C4-2B (cell line): Measurements from ENCODE around the gene SPNS1.

ENCODE experiments used
- ZFX ChIP-seq: fragments of 450-650 bp; IDR thresholded peaks from 2 replicates; pipeline ENCODE4 v1.6.1; 2017
- TF ChIP-seq, protein P1 (sequence below): fragments of 450-650 bp; conservative IDR thresholded peaks from 2 replicates; pipeline ENCODE4 v1.5.1; 2017; ENCODE audit warnings: mild to moderate bottlenecking

DNA sequence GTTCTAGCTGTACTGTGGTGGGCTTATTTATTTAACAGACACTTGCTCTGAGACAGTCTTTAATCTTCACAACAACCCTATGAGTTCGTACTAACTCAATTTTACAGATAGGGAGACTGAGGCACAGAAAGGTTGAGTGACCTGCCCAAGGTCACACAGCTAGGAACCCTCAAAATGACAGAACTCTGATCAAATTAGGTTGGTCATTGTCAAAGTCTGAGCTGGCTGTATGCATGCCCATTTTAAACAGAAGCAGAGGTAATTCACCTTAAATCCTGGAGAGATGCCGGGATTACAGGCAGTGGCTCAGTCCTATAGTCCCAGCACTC lies 35.2 kb downstream of the SPNS1 start:
- TF ChIP-seq, protein P1, sequence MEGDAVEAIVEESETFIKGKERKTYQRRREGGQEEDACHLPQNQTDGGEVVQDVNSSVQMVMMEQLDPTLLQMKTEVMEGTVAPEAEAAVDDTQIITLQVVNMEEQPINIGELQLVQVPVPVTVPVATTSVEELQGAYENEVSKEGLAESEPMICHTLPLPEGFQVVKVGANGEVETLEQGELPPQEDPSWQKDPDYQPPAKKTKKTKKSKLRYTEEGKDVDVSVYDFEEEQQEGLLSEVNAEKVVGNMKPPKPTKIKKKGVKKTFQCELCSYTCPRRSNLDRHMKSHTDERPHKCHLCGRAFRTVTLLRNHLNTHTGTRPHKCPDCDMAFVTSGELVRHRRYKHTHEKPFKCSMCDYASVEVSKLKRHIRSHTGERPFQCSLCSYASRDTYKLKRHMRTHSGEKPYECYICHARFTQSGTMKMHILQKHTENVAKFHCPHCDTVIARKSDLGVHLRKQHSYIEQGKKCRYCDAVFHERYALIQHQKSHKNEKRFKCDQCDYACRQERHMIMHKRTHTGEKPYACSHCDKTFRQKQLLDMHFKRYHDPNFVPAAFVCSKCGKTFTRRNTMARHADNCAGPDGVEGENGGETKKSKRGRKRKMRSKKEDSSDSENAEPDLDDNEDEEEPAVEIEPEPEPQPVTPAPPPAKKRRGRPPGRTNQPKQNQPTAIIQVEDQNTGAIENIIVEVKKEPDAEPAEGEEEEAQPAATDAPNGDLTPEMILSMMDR, result no peak
- no peak for TF ChIP-seq ZFX
